HG03064 (cell line): ENCODE results near the gene ANP32E.

ENCODE experiments used
- ATAC-seq: cut with Tn5 transposase; IDR thresholded peaks from one replicate; pipeline ENCODE4 v1.9.1; 2021; ENCODE audit warnings: low read depth; ENCODE audit not compliant: unreplicated experiment

The ANP32E gene

DNA sequence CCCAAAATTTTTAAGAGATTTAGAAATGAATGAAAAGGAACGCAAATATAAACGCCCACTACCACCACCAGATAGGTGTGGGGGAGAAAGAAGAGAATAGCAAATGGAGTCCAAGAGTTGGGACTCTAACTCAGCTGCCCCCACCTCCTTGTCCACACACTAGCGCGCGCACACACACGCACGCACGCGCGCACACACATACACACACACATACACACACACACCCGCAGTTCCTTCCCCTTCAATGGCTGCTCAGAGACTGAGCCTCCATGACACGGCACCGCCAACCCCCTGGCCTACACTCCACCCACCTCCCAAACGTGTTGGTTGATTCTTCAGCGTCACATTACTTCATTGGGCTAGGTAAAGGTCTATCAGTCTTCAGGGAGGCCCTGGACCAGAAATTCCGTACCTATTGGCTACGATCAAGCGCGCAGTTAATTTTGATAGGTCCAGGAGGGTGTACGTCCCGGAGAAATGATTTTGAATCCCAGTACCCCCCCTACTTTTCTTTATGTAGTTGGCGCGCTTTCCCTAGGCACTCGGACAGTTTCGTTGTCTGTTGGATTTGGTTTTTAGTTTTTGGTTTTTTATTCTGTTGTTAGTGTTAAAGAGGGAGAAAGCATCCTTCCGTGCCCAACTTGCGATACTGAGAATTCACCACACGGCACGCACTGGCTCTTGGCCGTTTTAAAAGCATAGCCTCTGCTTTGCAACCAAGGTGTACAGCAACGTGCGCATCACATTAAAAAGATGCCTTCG, at the start of gene ANP32E:
Gene ANP32E, minus strand, starts transcription at position 261 of the 762 bp plus-strand sequence. CDS start 326 bp downstream, outside the sequence.
- peak; percentile 64 for ATAC-seq

DNA sequence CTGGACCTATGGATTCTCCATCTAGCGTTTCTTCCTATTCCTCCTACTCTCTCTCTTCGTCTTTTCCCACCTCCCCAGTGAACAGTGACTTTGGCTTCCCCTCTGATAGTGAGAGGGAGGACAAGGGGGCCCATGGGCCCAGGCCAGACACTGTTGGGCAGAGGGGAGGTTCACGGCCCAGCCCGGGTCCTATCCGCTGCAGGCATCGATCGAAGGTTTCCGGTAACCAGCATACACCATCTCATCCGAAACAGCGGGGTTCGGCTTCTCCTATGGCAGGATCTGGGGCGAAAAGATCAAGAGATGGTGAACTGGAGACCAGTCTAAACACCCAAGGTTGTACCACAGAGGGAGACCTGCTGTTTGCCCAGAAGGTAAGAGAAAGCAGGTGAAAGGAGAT, 47.3 kb upstream of the ANP32E start:
- no peak for ATAC-seq

DNA sequence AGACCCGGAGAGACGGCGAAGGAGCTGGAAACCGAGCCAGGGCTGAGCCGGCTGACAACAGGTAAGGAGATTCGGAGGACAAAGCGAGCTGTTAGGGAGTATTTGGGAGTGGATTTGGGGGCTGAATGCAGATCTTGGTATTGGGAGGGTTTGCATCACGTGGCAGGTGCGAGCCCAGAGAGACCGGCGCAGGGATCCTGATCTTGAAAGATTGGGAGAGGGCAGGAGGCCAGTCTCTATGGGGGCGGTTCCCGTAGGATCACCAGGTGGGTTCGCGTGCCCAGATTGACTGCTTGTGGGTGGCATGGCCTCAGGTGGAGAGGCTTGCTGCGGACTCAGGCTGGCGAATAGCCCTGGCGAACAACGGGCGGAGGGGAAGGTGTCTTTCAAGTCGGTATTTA, 46.6 kb upstream of the ANP32E start:
- no peak for ATAC-seq

DNA sequence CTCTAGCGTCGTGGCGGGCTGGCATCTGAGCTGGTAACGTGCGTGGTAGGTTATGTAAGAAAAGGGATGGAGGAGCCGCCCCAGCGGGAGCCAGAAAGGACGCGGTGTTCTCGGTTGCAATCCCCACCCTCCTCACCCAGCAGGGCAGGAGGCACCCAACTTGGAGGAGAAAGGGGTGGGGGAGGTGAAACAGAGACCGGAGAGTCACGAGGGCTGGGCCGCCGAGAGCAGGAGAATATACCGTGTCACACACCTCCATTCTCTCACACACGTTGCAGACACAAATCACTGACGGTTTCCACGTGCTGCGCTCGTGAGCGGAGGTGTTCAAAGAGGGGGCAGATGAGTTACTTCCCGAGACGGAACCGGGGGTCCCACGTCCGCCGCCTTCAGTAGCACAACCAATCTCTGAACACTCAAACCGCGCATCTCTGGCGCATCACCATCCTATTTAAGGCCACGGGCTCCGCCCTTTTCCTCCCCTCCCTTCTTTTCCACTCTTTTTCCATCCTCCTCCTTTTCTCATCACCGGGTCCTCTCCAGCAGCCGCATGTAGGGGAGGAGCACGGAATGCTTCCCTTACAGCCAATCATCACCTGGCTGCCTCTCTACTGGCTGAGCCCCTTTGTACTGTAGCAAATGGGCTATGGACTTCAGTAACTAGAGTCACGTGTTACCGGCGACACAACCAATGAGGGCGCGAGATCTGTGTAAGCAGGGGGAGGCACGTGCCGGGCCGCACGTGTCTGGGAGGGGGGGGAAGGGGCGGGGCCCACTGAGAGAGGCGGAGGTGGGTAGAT, 46.0 kb upstream of the ANP32E start, which contains the start of gene CIART:
Gene CIART, plus strand, starts transcription at position 797 of the 800 bp plus-strand sequence. CDS start 714 bp downstream, outside the sequence.
- ATAC-seq, result peak; percentile 60

DNA sequence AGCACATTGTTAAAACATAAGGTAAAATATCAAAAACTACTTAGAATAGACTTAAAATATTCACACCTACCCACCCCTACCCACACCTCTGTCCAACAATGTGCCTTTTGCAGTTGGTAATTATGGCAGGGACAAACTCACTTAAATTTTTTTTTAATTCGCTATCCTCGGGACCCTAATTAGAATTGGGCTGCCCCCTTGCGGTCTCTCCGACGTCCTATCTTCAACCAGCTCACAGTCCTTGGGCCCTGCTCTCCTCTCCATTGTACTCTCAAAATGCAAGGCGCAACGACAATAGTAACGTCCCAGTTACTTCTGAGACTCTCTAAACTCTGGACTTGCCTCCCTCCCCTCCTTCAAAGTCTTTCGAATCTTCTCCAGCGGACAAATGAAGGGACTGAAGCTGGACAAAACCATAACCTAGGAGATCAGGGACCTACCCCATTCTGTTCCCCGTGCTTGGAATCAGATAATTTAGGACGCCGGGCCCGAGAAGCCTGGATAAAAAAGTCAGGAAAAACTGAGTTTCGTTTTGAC, 45.4 kb upstream of the ANP32E start:
- ATAC-seq, result no peak

DNA sequence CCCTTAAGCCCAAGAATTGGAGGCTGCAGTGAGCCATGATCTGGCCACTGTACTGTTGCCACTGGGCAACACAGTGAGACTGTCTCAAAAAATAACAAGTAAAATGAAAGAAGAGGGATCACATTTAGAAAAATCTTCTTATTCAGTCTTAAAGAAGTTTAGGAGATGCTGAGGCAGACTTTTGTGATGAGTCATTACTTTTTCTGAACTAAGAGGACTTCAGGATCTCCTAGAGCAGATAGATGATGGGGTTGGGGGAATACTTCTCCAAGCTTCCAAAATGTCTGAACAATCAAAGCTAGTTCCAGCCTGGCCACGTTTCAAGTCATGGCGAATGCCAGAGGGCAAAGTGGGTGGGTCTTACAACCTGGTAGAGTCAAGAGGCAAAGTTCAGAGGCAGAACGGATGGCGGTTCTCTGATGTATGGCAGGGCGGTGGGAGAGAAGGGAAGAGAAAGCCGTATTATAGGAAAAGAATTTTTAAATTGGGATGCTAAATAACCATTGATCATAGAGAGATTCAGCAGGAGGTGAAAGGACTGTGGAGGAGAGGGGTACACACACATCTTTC, 44.3 kb upstream of the ANP32E start:
- no peak for ATAC-seq

DNA sequence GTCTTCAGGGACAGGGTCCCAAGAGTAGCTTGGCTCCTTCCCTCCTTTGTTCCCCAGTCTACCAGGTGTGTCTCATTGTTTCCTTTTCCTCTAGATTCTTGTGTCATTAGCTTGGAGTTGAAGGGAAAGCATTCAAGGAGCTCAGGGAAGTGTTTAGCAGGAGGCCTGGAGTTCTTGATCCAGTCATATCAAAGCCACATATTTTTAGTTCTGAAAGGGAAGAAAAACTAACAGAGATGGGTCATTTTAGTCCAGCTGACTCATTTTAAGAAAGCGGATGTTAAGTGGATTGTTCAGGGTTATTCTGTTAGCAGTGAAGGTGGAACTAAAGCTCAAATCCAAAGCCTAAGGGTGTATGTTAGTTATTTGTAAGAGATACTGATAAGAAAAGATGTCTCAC, 37.4 kb upstream of the ANP32E start:
- no peak for ATAC-seq

DNA sequence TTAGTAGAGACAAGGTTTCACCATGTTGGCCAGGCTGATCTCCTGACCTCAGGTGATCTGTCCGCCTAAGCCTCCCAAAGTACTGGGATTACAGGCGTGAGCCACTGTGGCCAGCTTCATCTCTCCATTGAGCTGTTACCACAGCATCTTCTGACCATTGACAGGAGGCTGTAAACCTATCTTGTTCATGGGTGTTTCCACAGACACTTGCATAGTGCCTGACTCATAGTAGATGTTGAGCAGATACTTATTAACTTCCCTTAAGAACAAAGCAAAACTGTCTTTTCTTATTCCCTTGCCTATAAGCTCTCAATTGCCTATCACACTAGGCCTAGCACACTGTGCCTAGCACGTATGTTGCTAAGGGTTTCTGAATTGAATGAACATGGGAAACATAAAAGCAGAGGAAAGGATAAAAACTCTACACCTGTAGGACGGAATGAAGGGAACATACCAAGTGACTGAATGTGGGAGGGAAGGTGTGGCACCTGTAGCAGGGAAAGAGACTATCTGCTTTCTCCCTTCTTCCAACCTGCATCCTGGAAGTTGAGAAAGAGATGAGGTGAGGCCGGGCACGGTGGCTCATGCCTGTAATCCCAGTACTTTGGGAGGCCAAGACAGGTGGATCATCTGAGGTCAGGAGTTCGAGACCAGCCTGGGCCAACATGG, 35.5 kb upstream of the ANP32E start:
- ATAC-seq, result no peak

DNA sequence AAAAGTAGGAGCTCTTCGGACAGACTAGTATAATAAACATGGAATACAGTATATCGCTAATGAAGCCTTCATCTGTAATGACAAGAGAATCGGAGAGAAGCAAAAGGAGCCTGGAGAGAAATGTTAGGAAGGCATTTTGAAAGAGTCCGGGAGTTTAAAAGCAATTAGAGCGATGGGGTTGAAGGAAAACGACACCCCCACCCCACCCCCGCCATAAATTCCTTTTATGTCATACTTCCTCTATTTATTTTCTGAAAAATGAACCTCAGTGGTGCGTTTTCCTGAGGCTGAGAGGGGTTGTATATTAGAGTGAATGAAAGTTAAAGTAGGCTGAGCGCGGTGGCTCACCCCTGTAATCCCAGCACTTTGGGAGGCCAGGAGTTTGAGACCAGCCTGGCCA, 33.5 kb upstream of the ANP32E start:
- ATAC-seq, result no peak

DNA sequence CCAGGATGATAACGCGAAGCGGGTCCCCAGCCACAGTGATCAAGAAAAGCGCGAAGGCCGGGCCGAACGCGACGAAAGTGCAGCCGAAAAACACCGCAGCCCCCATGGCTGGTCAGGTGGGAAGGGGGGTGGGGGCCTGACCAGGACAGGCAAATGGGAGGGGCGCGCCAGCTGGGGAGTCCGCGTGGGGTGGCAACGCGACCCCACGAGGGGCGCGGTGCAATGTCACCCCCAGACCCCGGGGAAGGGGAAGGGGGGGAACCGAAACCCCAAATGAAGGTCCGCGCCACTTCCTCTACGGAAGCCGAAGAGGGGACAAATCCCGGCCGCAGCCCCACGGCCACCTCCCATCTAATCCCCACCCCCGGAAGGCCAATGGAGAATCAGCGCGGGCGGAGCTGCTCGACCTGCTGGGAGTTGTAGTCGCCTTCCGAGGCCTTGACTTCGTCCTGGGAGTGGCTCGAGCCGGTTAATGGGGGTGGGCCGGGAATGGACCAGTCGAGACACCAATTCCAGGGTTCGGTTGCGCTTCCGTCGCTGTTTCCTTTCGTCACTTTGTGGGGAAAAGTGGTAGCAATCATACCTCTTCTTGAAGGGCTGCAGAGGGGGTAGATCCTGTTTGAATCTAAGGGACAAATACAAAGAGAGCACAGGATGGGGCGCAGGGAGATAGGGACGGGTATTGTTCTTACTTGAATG, 32.9 kb upstream of the ANP32E start, which contains the start of gene APH1A:
Gene APH1A, minus strand, starts transcription at position 312 of the 699 bp plus-strand sequence. Its CDS starts 206 bp downstream, at position 106.
- peak; percentile 74 for ATAC-seq

DNA sequence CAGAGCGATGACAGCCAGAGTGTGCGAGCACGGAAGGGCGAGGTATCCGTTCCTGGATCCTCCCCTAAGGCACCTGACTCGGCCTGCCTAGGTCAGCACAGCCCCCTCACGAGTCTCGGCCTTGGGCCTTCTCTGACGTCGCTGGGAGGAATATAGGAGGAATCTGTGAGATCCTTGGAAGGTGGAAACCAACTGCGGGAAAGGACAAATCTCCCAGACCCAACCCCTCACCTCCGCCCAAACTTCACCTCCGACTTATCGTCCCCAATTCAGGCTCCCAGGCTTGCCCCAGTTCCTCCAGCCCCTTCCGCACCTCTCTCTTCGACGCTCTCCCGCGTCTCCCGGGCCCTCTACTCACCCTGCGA, 32.4 kb upstream of the ANP32E start:
- ATAC-seq, result no peak

DNA sequence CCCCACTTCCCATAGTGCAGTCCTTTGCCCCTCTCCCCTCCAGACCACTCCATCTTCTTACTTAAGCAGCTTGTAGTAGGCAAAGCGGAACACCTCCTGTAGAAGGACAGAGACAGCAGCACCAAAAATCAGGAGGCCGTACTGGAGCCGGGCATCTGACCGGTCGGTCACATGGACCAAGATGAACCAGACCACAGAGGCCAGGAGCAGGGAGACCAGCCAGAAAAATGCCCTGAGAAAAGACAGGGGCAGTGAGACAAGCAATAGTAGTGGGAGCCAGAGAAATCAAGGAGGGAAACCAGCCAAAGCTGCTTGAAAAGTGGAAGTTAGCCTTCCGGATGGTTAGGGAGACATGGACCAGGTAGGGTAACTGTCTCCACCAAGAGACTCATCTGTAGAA, 32.0 kb upstream of the ANP32E start:
- ATAC-seq, result no peak

DNA sequence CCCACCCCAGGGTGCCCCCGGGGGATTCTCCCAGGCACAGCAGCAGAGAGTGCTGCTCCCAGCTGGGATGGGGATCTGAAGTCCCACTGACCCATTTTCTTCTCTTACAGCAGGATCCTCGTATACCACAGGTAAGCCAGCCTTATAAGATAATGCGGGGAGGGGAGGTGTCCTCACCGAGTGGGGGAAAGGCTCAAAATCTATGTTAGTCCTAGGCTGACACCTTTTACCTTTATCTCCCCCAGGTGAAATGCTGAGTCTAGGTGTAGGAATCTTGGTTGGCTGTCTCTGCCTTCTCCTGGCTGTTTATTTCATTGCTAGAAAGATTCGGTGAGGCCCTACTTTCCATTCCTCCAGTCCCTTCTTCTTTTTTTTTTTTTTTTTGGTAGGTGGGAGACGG, 27.6 kb upstream of the ANP32E start:
- ATAC-seq, result no peak

DNA sequence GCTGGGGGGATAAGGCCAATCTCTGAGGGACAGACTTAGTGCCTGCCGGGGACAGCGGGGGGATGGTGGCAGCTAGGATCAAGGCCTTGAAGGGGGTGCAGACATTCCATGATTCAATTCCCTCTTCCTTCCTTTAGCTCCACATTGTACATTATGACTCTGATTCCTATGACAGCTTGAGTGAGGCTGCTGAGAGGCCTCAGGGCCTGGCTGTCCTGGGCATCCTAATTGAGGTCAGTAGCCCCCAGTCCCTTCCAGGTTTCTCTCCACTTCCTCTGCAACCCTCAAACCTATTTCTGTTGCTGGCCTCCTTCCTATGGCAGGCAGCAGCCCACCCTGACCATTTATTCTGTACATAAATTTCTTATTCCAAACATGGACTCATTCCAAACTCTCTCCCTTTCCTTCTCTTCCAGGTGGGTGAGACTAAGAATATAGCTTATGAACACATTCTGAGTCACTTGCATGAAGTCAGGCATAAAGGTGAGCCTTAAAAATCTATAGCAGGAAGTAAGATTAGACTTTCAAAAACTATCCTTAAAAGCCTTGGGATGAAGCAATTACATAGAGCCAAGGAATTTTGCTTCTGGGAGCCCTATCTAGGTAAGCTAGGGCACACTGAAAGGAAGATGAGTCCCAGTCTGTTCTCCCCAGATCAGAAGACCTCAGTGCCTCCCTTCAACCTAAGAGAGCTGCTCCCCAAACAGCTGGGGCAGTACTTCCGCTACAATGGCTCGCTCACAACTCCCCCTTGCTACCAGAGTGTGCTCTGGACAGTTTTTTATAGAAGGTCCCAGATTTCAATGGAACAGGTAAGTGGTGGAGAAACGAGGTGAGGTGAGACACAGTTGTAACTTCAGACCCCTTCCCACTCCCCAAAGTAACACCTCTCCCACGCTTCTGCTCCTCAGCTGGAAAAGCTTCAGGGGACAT, 26.7 kb upstream of the ANP32E start:
- no peak for ATAC-seq

DNA sequence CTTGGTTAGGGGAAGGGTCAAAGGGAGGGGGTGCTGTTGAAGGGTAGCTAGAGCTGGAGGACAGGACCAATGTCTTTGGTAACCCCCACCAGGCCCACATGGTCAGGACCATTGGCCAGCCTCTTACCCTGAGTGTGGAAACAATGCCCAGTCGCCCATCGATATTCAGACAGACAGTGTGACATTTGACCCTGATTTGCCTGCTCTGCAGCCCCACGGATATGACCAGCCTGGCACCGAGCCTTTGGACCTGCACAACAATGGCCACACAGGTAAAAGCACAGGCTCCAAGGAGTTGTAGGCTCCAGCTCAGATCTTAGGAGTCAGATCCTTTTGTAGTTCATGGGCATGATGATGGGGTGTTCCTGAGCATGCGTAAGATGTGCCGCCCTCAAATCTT, 25.5 kb upstream of the ANP32E start:
- ATAC-seq, result no peak

DNA sequence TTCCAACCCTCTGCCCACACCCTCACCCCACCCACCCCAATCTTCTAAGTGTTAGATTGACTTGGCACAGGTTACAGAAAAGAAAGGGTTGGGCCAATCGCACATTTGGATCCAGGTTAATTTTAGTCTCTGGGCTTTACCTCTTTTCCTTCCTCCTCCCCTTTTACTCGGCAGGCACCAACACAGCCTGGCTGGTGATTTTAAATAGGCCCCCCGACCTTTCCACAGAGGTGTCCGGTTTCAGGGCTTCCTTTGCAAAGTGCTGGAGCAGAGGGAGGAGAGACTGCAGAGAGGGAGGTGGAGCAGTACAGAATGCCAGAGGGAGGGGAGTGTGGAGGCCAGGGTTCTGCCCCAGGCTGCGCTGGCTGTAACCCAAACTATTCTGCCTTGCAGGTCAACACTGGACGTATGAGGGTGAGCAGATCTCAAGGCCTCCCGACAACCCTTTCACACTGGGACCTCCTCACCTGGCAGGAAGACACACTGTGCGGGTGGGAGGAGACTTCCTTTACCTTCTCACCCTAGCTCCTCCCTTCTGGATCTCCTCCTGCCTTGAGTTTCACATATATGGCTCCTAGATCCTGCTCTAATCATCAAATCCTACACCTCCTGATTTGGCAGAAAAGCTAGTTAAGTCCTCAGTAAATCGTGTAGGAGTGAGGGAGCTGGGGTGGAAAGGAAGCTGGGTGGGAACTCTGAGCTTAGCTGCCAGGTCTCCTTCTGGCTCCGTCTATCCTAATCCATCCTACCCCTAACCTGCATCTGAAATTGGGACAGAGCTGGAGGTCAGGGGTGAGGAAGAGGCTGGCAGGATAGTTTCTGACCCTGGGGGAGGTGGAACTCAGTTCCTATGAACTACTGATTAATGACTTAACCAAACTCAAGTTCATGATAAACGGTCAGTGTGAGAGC, 24.1 kb upstream of the ANP32E start:
- ATAC-seq, result no peak

DNA sequence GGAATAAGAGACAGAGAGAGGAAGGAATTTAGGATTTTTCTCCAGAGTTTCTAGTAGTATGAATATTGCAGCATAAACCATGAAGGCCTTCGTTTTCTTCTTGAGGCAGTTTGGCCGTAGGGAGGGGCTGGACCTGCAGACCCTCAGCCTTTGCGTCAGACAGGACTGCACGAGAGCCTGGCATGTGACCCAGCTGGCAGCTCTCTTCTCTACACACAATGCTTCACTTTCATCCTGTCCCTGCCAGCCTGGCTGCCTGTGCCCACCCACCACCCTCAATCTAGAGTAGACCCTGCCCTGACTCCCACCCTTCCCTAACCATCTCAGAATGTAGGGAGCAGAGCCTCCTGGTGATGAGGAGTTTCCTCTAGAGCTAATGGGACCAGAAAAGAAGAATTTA, 23.3 kb upstream of the ANP32E start:
- ATAC-seq, result no peak
